GM10266 (cell line): ENCODE results near the gene RILPL2.
"Not testable (repeated sequence)": the region's sequence is repeated elsewhere in the genome, so short reads cannot be mapped to it uniquely, and the experiment has no call there.

Source experiments
- DNase-seq: peaks from one replicate; pipeline ENCODE4 v3.0.0; 2012; ENCODE audit errors: extremely low spot score
- TF ChIP-seq, protein P1 (sequence below): IDR thresholded peaks from 2 replicates; pipeline ENCODE4 v1.5.1; 2012; ENCODE audit warnings: mild to moderate bottlenecking, low read depth; ENCODE audit not compliant: control insufficient read depth, insufficient read depth; ENCODE audit errors: missing control alignments

RILPL2 gene

GRCh38 chr12:123465084-123465483 is 28.6 kb upstream of the RILPL2 start:
- DNase-seq, result no peak
- TF ChIP-seq, protein P1, sequence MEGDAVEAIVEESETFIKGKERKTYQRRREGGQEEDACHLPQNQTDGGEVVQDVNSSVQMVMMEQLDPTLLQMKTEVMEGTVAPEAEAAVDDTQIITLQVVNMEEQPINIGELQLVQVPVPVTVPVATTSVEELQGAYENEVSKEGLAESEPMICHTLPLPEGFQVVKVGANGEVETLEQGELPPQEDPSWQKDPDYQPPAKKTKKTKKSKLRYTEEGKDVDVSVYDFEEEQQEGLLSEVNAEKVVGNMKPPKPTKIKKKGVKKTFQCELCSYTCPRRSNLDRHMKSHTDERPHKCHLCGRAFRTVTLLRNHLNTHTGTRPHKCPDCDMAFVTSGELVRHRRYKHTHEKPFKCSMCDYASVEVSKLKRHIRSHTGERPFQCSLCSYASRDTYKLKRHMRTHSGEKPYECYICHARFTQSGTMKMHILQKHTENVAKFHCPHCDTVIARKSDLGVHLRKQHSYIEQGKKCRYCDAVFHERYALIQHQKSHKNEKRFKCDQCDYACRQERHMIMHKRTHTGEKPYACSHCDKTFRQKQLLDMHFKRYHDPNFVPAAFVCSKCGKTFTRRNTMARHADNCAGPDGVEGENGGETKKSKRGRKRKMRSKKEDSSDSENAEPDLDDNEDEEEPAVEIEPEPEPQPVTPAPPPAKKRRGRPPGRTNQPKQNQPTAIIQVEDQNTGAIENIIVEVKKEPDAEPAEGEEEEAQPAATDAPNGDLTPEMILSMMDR, result no peak

GRCh38 chr12:123463174-123463573 is 26.7 kb upstream of the RILPL2 start:
- not testable (repeated sequence) for DNase-seq

- TF ChIP-seq, protein P1, result no peak
- peak; percentile 71 for DNase-seq
Observed at GRCh38 chr12:123457980-123458779, 21.7 kb upstream of the RILPL2 start, which contains the start of gene SNRNP35. Gene SNRNP35, plus strand, starts transcription at chr12:123458139. Its CDS starts 7,402 bp downstream, at chr12:123465541.

DNA sequence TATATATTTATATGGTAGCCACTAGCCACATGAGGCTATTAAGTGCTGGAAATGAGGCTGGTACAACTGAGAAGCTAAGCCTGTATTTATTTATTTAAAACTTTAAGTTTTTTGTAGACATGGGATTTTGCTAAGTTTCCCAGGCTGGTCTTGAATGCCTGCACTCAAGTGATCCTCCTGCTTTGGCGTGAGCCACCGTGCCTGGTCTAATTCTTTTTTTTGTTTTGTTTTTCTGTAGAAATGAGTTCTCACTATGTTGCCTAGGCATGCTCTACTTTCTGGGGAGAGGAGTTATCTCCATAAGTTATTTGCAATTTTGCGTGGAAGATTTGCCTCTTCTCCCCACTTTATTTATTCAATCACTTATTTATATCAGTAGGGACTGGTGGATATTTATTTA is 16.7 kb upstream of the RILPL2 start:
- DNase-seq, result no peak
- TF ChIP-seq, protein P1, result no peak

- DNase-seq, result not testable (repeated sequence)
Observed at GRCh38 chr12:123452276-123452550, 15.7 kb upstream of the RILPL2 start.

GRCh38 chr12:123450636-123451035 is 14.2 kb upstream of the RILPL2 start:
- TF ChIP-seq, protein P1, result no peak
- no peak for DNase-seq

GRCh38 chr12:123449856-123450255 is 13.4 kb upstream of the RILPL2 start:
- DNase-seq, result no peak
- TF ChIP-seq, protein P1, result no peak

GRCh38 chr12:123449249-123449733 is 12.8 kb upstream of the RILPL2 start:
- no peak for DNase-seq

More at GRCh38 chr12:123449249-123449733, 12.8 kb upstream of the RILPL2 start:
- TF ChIP-seq, protein P1, result no peak
